ENCODE data around the gene CCN5.
"Not testable (repeated sequence)": the region's sequence is repeated elsewhere in the genome, so short reads cannot be mapped to it uniquely, and the experiment has no call there.

The CCN5 gene

DNA sequence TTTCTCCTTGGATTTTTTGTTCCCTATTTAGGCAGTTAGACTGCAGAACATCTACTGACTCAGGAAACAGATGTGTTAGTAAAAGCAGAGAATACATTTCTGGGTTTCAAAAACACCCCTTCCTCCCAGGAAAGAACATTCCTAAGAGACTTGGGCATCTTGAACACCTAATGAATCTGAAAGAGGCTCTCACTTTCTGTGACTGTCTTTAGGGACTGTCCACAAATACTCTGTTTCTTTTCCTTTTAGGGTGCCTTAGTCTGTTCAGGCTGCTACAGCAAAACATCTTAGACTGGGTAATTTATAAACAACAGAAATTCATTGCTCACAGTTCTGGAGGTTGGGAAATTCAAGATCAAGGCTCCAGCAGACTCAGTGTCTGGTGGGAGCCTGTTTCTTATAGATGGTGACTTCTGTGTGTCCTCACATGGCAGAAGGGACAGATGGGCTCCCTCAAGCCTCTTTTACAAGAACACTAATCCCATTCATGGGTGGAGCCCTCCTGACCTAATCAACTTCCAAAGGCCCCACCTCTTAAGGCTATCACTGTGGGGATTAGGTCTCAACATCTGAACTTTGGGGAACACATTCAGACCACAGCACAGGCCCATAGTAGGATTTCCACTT is 19.4 kb upstream of the CCN5 start:
- H3K9me3 ChIP-seq (ENCODE audit: control insufficient read depth, insufficient read depth, low read depth, low read length): no peaks in the 10 kb centered on the region
- H3K36me3 ChIP-seq (ENCODE audit: control insufficient read depth in 2 of 2, insufficient read depth in 1 of 2, low read length in 2 of 2): no peaks in the 10 kb centered on the region
- TF ChIP-seq ZNF169 (tag by site-specific recombination; IDR thresholded peaks at IDR 0.05) (no peak), ZNF266 (tag by site-specific recombination; IDR thresholded peaks at IDR 0.05; ENCODE audit: low read depth) (peak; percentile 72), KLF1 (tag by site-specific recombination; IDR thresholded peaks at IDR 0.05) (peak; percentile 38; the same call in 1 of the 2 replicates), ZSCAN30 (tag by site-specific recombination; IDR thresholded peaks at IDR 0.05) (no peak), ZNF658 (tag by site-specific recombination; IDR thresholded peaks at IDR 0.05) (no peak), ZBTB48 (tag by site-specific recombination; IDR thresholded peaks at IDR 0.05) (peak; percentile 97)
- no peak overlapping the region for H3K4me3 ChIP-seq (ENCODE audit: low read depth, low read length)
- ChIA-PET POLR2A (no interaction called here), CTCF (interaction anchor here (0.6 to 2.8 kb wide), 5 partner anchors 10 to 36 kb away, joined by 3 to 13 read pairs (median 4); no protein-coding TSS in a partner anchor)
- no peaks in the 10 kb centered on the region for H3K4me1 ChIP-seq (ENCODE audit: control insufficient read depth, insufficient read depth, low read length)
- H3K27ac ChIP-seq (ENCODE audit: extremely low read depth, low read depth, low read length): no peak overlapping the region

DNA sequence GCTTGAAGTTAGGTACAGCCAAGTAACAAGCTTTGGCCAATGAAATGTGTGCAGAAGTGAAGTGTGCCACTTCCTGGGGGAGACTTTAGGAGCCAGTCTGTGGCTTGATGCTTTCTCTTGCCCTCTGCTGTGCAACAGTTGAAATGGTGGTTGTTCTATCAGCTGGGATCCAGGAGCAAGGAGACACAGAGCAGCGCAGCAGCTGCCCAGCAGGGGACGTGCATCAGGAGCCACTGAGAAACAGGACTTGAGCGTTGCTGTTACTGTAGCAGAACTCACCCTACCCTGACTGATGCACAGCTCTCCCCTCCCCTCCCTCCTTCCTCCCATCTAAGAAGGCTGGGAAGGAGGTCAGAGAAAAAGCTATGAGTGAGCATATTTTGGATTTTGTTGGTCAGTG is 18.9 kb upstream of the CCN5 start:
- Histone ChIP-seq H3K9me3 (ENCODE audit: control insufficient read depth, insufficient read depth, low read depth, low read length) (no peaks in the 10 kb centered on the region), H3K4me3 (ENCODE audit: low read depth, low read length) (no peak overlapping the region), H3K27ac (ENCODE audit: extremely low read depth, low read depth, low read length) (no peak overlapping the region), H3K4me1 (ENCODE audit: control insufficient read depth, insufficient read depth, low read length) (no peaks in the 10 kb centered on the region), H3K36me3 (ENCODE audit: control insufficient read depth in 2 of 2, insufficient read depth in 1 of 2, low read length in 2 of 2) (no peaks in the 10 kb centered on the region)
- CTCF ChIA-PET: interaction anchor here (0.6 to 2.8 kb wide), 3 partner anchors 12 to 36 kb away, joined by 3 to 13 read pairs (median 4); no protein-coding TSS in a partner anchor
- POLR2A ChIA-PET: no interaction called here
- TF ChIP-seq ZNF791 (tag by site-specific recombination; IDR thresholded peaks at IDR 0.05): no peak
- TF ChIP-seq TRIM28 (IDR thresholded peaks at IDR 0.05; ENCODE audit: borderline replicate concordance, low read length): peak; percentile 42; the same call in 1 of the 2 replicates
- TF ChIP-seq ZNF624 (tag by site-specific recombination; IDR thresholded peaks at IDR 0.05): no peak
- TF ChIP-seq SCRT2 (tag by site-specific recombination; IDR thresholded peaks at IDR 0.05): 0 out of 2 replicates have a peak, but pooled peaks have one; percentile 34
- no peak for TF ChIP-seq MYNN (tag by site-specific recombination; IDR thresholded peaks at IDR 0.05; ENCODE audit: borderline replicate concordance)
- no peak for TF ChIP-seq AEBP2 (tag by site-specific recombination; IDR thresholded peaks at IDR 0.05; ENCODE audit: borderline replicate concordance)

DNA sequence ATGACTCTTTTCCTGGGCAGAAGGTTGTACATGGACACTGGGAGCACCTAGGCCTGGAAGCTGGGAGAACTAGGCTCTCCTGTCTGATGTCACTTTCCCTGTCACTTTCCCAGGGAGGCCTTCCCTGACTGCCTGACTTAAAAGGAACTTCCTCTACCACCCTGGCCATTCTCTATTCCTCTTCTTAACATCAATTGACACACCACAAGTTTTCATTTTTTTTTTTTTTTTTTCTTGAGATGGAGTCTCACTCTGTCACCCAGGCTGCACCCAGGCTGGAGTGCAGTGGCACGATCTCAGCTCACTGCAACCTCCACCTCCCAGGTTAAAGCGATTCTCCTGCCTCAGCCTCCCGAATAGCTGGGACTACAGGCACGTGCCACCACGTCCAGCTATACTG is 18.1 kb upstream of the CCN5 start:
- POLR2A ChIA-PET: not testable (repeated sequence)

GRCh38 chr20:44698351-44698750 is 16.8 kb upstream of the CCN5 start:
- Histone ChIP-seq H3K27ac (ENCODE audit: extremely low read depth, low read depth, low read length) (no peak overlapping the region), H3K4me3 (ENCODE audit: low read depth, low read length) (no peak overlapping the region), H3K36me3 (ENCODE audit: control insufficient read depth in 2 of 2, insufficient read depth in 1 of 2, low read length in 2 of 2) (no peaks in the 10 kb centered on the region), H3K9me3 (ENCODE audit: control insufficient read depth, insufficient read depth, low read depth, low read length) (no peaks in the 10 kb centered on the region), H3K4me1 (ENCODE audit: control insufficient read depth, insufficient read depth, low read length) (no peaks in the 10 kb centered on the region)
- ChIA-PET CTCF (interaction anchor here (0.8 to 1.1 kb wide), 3 partner anchors 16 to 35 kb away, joined by 4 to 11 read pairs (median 4); partner anchors contain the start of gene CCN5), POLR2A (no interaction called here)
- TF ChIP-seq ZNF501 (tag by site-specific recombination; IDR thresholded peaks at IDR 0.05): no peak
- TF ChIP-seq ZNF777 (tag by site-specific recombination; IDR thresholded peaks at IDR 0.05; ENCODE audit: borderline replicate concordance): no peak
- TF ChIP-seq ZNF311 (tag by site-specific recombination; IDR thresholded peaks at IDR 0.05; ENCODE audit: borderline replicate concordance): no peak
- TF ChIP-seq, protein P1, sequence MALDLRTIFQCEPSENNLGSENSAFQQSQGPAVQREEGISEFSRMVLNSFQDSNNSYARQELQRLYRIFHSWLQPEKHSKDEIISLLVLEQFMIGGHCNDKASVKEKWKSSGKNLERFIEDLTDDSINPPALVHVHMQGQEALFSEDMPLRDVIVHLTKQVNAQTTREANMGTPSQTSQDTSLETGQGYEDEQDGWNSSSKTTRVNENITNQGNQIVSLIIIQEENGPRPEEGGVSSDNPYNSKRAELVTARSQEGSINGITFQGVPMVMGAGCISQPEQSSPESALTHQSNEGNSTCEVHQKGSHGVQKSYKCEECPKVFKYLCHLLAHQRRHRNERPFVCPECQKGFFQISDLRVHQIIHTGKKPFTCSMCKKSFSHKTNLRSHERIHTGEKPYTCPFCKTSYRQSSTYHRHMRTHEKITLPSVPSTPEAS (tag by site-specific recombination; IDR thresholded peaks at IDR 0.05): no peak
- no peak for TF ChIP-seq ZXDB (tag by site-specific recombination; IDR thresholded peaks at IDR 0.05)
- TF ChIP-seq, protein P2, sequence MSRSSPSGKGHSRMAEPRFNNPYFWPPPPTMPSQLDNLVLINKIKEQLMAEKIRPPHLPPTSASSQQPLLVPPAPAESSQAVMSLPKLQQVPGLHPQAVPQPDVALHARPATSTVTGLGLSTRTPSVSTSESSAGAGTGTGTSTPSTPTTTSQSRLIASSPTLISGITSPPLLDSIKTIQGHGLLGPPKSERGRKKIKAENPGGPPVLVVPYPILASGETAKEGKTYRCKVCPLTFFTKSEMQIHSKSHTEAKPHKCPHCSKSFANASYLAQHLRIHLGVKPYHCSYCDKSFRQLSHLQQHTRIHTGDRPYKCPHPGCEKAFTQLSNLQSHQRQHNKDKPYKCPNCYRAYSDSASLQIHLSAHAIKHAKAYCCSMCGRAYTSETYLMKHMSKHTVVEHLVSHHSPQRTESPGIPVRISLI (tag by site-specific recombination; IDR thresholded peaks at IDR 0.05): no peak
- TF ChIP-seq ZNF658 (tag by site-specific recombination; IDR thresholded peaks at IDR 0.05): no peak
- TF ChIP-seq ZBTB26 (tag by site-specific recombination; optimal IDR thresholded peaks at IDR 0.05): no peak
- no peak for TF ChIP-seq KLF1 (tag by site-specific recombination; IDR thresholded peaks at IDR 0.05)
- TF ChIP-seq ZNF707 (tag by site-specific recombination; IDR thresholded peaks at IDR 0.05): no peak

More for the DNA sequence above, 18.1 kb upstream of the CCN5 start:
- H3K27ac ChIP-seq (ENCODE audit: extremely low read depth, low read depth, low read length); H3K4me1 ChIP-seq (ENCODE audit: control insufficient read depth, insufficient read depth, low read length); H3K4me3 ChIP-seq (ENCODE audit: low read depth, low read length); H3K36me3 ChIP-seq (ENCODE audit: control insufficient read depth in 2 of 2, insufficient read depth in 1 of 2, low read length in 2 of 2); H3K9me3 ChIP-seq (ENCODE audit: control insufficient read depth, insufficient read depth, low read depth, low read length): not testable (repeated sequence)
- CTCF ChIA-PET: interaction anchor here (0.6 to 2.8 kb wide), 4 partner anchors 13 to 35 kb away, joined by 3 to 13 read pairs (median 4); partner anchors contain the start of gene CCN5
- 0 out of 2 replicates have a peak, but pooled peaks have one; percentile 11 for TF ChIP-seq PRDM1 (tag by site-specific recombination; IDR thresholded peaks at IDR 0.05)
